ENCODE measurements around the gene HCRTR1.

GRCh38 chr1:31580513-31580870 lies 37.0 kb upstream of the HCRTR1 start:
- TF ChIP-seq CTCF (IDR thresholded peaks at IDR 0.05 in 8 of 11, conservative IDR thresholded peaks at IDR 0.05 in 3 of 11) (no peak), POLR2A (IDR thresholded peaks at IDR 0.05) (no peak)

Data from spleen (tissue), 7 donors.